Measurements from ENCODE around the gene RHBDD2.

The RHBDD2 gene

GRCh38 chr7:75866114-75866488 lies 12.7 kb upstream of the RHBDD2 start:
- POLR2A ChIA-PET, result interaction anchor here (0.6 to 0.9 kb wide), 2 partner anchors 128 to 494 kb away, joined by 4 read pairs; no protein-coding TSS in a partner anchor
- H3K4me3 ChIP-seq (ENCODE audit: low read depth, low read length), result no peak overlapping the region
- CTCF ChIA-PET, result interaction anchor here (0.6 to 12.6 kb wide), 24 partner anchors 13 to 448 kb away, joined by 3 to 229 read pairs (median 4); partner anchors contain the start of genes MDH2 and STYXL1
- no peak for TF ChIP-seq CTCF (IDR thresholded peaks at IDR 0.05; ENCODE audit: insufficient read depth, low read length, missing control alignments)
- DNase-seq (ENCODE audit: low read depth, low spot score), result no peak

GRCh38 chr7:75866489-75867389 lies 12.1 kb upstream of the RHBDD2 start:
- DNase-seq (ENCODE audit: low read depth, low spot score), result no peak
- ChIA-PET CTCF (interaction anchor here (0.5 to 12.6 kb wide), 24 partner anchors 8 to 264 kb away, joined by 3 to 229 read pairs (median 4); partner anchors contain the start of genes MDH2, RHBDD2 and STYXL1), POLR2A (interaction anchor here (0.6 to 0.9 kb wide), 3 partner anchors 127 to 493 kb away, joined by 3 to 4 read pairs (median 4); no protein-coding TSS in a partner anchor)
- H3K4me3 ChIP-seq (ENCODE audit: low read depth, low read length), result no peak overlapping the region
- TF ChIP-seq CTCF (IDR thresholded peaks at IDR 0.05; ENCODE audit: insufficient read depth, low read length, missing control alignments), result peak; percentile 94

- no peak for DNase-seq (ENCODE audit: low read depth, low spot score)
- H3K4me3 ChIP-seq (ENCODE audit: low read depth, low read length), result no peak overlapping the region
- ChIA-PET CTCF (interaction anchor here (1.0 to 12.6 kb wide), 6 partner anchors 11 to 263 kb away, joined by 3 to 229 read pairs (median 11); partner anchors contain the start of gene RHBDD2), POLR2A (no interaction called here)
- no peak for TF ChIP-seq CTCF (IDR thresholded peaks at IDR 0.05; ENCODE audit: insufficient read depth, low read length, missing control alignments)
These were observed 11.5 kb upstream of the RHBDD2 start for GRCh38 chr7:75867390-75867717.

- no peak for DNase-seq (ENCODE audit: low read depth, low spot score)
- ChIA-PET POLR2A (no interaction called here), CTCF (interaction anchor here (1.2 to 12.6 kb wide), 3 partner anchors 152 to 169 kb away, joined by 3 to 229 read pairs (median 3); no protein-coding TSS in a partner anchor)
- no peak for TF ChIP-seq CTCF (IDR thresholded peaks at IDR 0.05; ENCODE audit: insufficient read depth, low read length, missing control alignments)
- H3K4me3 ChIP-seq (ENCODE audit: low read depth, low read length), result no peak overlapping the region
These were observed 10.7 kb upstream of the RHBDD2 start for GRCh38 chr7:75868153-75868552.

GRCh38 chr7:75869776-75870379 lies 9.0 kb upstream of the RHBDD2 start:
- ChIA-PET POLR2A (no interaction called here), CTCF (interaction anchor here (1.4 to 12.6 kb wide), 2 partner anchors 150 to 156 kb away, joined by 3 to 229 read pairs; no protein-coding TSS in a partner anchor)
- H3K4me3 ChIP-seq (ENCODE audit: low read depth, low read length), result no peak overlapping the region
- DNase-seq (ENCODE audit: low read depth, low spot score), result no peak
- no peak for TF ChIP-seq CTCF (IDR thresholded peaks at IDR 0.05; ENCODE audit: insufficient read depth, low read length, missing control alignments)
